Activated CD8-positive, alpha-beta T cell treated with anti-CD3 and anti-CD28 coated beads, Interleukin-2, amount 10 ng/mL, durations not matched to agents 7 days and 5 days (primary cell): ENCODE data around the gene BRICD5. TPM values are rescaled to one million over a fixed set of nuclear protein-coding genes. Genes with fewer than 3 reads are reported as not detected.

Source experiments
- ATAC-seq: fragments of 150-1000 bp; cut with Tn5 transposase; one replicate; pipeline ENCODE4 v1.10.0; 2021; ENCODE audit warnings: moderate library complexity
- CTCF ChIA-PET: fragments of 350-600 bp; sonication (Branson Sonifier 250); formaldehyde crosslinking; loops from one replicate; lab custom pipeline; 2021; ENCODE audit warnings: antibody characterized with exemption; lab: Charles Lee
- POLR2A ChIA-PET: fragments of 350-600 bp; sonication (Branson Sonifier 250); formaldehyde crosslinking; loops from one replicate; lab custom pipeline; 2021; ENCODE audit warnings: antibody characterized with exemption; lab: Charles Lee
- DNase-seq: peaks from one replicate; pipeline ENCODE4 v3.0.0-alpha.2; 2020
- H3K27ac Mint-ChIP-seq: one replicate; pipeline ENCODE4 v1.8.0; 2021; ENCODE audit warnings: mild to moderate bottlenecking, mixed read lengths
- H3K27me3 Mint-ChIP-seq: one replicate; pipeline ENCODE4 v1.8.0; 2021; ENCODE audit warnings: low read depth, mixed read lengths
- H3K36me3 Mint-ChIP-seq: one replicate; pipeline ENCODE4 v1.8.0; 2021; ENCODE audit warnings: low read depth, mixed read lengths
- H3K4me1 Mint-ChIP-seq: one replicate; pipeline ENCODE4 v1.8.0; 2021; ENCODE audit warnings: low read depth, mixed read lengths
- H3K4me3 Mint-ChIP-seq: one replicate; pipeline ENCODE4 v1.8.0; 2021; ENCODE audit warnings: mild to moderate bottlenecking, mixed read lengths
- H3K9me3 Mint-ChIP-seq: one replicate; pipeline ENCODE4 v1.8.0; 2022; ENCODE audit warnings: mixed read lengths; ENCODE audit not compliant: insufficient read depth
- total RNA-seq, 2 experiments: library from RNA; stranded (reverse); gene quantifications; one replicate each; pipeline ENCODE4 v1.2.3, GENCODE V29; 2021

The BRICD5 gene
- total RNA-seq, 2 experiments from 2014 or later: 14.8 to 15.0 TPM

- DNase-seq (no peak), ATAC-seq (no peak)
- Mint-ChIP-seq H3K27me3 (no peaks in the 10 kb centered on the region), H3K4me1 (peaks cover 32% of the 10 kb centered on the region), H3K9me3 (no peaks in the 10 kb centered on the region), H3K27ac (peak overlapping the region; percentile 57), H3K4me3 (peak overlapping the region; percentile 52), H3K36me3 (peaks cover 31% of the 10 kb centered on the region)
- ChIA-PET POLR2A (no interaction called here), CTCF (no interaction called here)
Measured at GRCh38 chr16:2211923-2212347, 1.3 kb upstream of the BRICD5 start.

- peaks cover 37% of the 10 kb centered on the region for H3K4me1 Mint-ChIP-seq
- no peaks in the 10 kb centered on the region for H3K27me3 Mint-ChIP-seq
- CTCF ChIA-PET: no interaction called here
- peaks cover 34% of the 10 kb centered on the region for H3K36me3 Mint-ChIP-seq
- DNase-seq: no peak
- no peak overlapping the region for H3K27ac Mint-ChIP-seq
- H3K4me3 Mint-ChIP-seq: no peak overlapping the region
- POLR2A ChIA-PET: no interaction called here
- ATAC-seq: no peak
- no peaks in the 10 kb centered on the region for H3K9me3 Mint-ChIP-seq
Measured at GRCh38 chr16:2210009-2210332, 692 bp downstream of the BRICD5 start.

GRCh38 chr16:2209258-2210008 is 1.2 kb downstream of the BRICD5 start:
- peaks cover 42% of the 10 kb centered on the region for H3K4me1 Mint-ChIP-seq
- no peak overlapping the region for H3K27ac Mint-ChIP-seq
- peaks cover 34% of the 10 kb centered on the region for H3K36me3 Mint-ChIP-seq
- ChIA-PET CTCF (no interaction called here), POLR2A (interaction anchor here (1.0 kb wide), 1 partner anchor 55 kb away, joined by 3 read pairs; no protein-coding TSS in a partner anchor)
- no peak overlapping the region for H3K4me3 Mint-ChIP-seq
- H3K9me3 Mint-ChIP-seq: no peaks in the 10 kb centered on the region
- no peak for ATAC-seq
- no peaks in the 10 kb centered on the region for H3K27me3 Mint-ChIP-seq
- no peak for DNase-seq

- Mint-ChIP-seq H3K4me1 (peaks cover 44% of the 10 kb centered on the region), H3K27me3 (no peaks in the 10 kb centered on the region), H3K4me3 (no peak overlapping the region), H3K27ac (no peak overlapping the region), H3K36me3 (peaks cover 34% of the 10 kb centered on the region), H3K9me3 (no peaks in the 10 kb centered on the region)
- no peak for ATAC-seq
- CTCF ChIA-PET: no interaction called here
- DNase-seq: no peak
- POLR2A ChIA-PET: interaction anchor here (1.0 to 1.5 kb wide), 2 partner anchors 54 to 306 kb away, joined by 3 read pairs; no protein-coding TSS in a partner anchor
Measured at GRCh38 chr16:2208772-2209171, 1.9 kb downstream of the BRICD5 start.

GRCh38 chr16:2208308-2208707 is 2.4 kb downstream of the BRICD5 start:
- no peak overlapping the region for H3K27ac Mint-ChIP-seq
- DNase-seq (no peak), ATAC-seq (no peak)
- H3K36me3 Mint-ChIP-seq: peaks cover 31% of the 10 kb centered on the region
- H3K9me3 Mint-ChIP-seq: no peaks in the 10 kb centered on the region
- POLR2A ChIA-PET: interaction anchor here (1.5 kb wide), 1 partner anchor 306 kb away, joined by 3 read pairs; no protein-coding TSS in a partner anchor
- no peak overlapping the region for H3K4me3 Mint-ChIP-seq
- H3K4me1 Mint-ChIP-seq: peaks cover 41% of the 10 kb centered on the region
- CTCF ChIA-PET: no interaction called here
- H3K27me3 Mint-ChIP-seq: no peaks in the 10 kb centered on the region

GRCh38 chr16:2207872-2208271 is 2.8 kb downstream of the BRICD5 start:
- Mint-ChIP-seq H3K27me3 (no peaks in the 10 kb centered on the region), H3K27ac (peak overlapping the region; percentile 26), H3K36me3 (peaks cover 28% of the 10 kb centered on the region), H3K9me3 (no peaks in the 10 kb centered on the region), H3K4me1 (peaks cover 37% of the 10 kb centered on the region), H3K4me3 (peak overlapping the region; percentile 86)
- ChIA-PET POLR2A (interaction anchor here (1.5 kb wide), 1 partner anchor 307 kb away, joined by 3 read pairs; no protein-coding TSS in a partner anchor), CTCF (no interaction called here)
- DNase-seq: no peak
- ATAC-seq: no peak

- no peak for ATAC-seq
- H3K27ac Mint-ChIP-seq: peak overlapping the region; percentile 84
- no peaks in the 10 kb centered on the region for H3K9me3 Mint-ChIP-seq
- DNase-seq: no peak
- H3K4me1 Mint-ChIP-seq: peaks cover 30% of the 10 kb centered on the region
- peak overlapping the region; percentile 86 for H3K4me3 Mint-ChIP-seq
- H3K36me3 Mint-ChIP-seq: peaks cover 21% of the 10 kb centered on the region
- ChIA-PET CTCF (interaction anchor here (1.4 to 2.1 kb wide), 2 partner anchors 8 to 51 kb away, joined by 3 to 6 read pairs; partner anchors contain the start of genes PGP and TRAF7), POLR2A (interaction anchor here (0.5 to 2.0 kb wide), 4 partner anchors 52 to 307 kb away, joined by 3 to 9 read pairs (median 3); partner anchors contain the start of gene TRAF7)
- H3K27me3 Mint-ChIP-seq: peaks cover 5% of the 10 kb centered on the region
Measured at GRCh38 chr16:2206780-2207433, 3.8 kb downstream of the BRICD5 start.

- H3K36me3 Mint-ChIP-seq: peaks cover 18% of the 10 kb centered on the region
- no peak for ATAC-seq
- peak overlapping the region; percentile 84 for H3K27ac Mint-ChIP-seq
- no peaks in the 10 kb centered on the region for H3K9me3 Mint-ChIP-seq
- ChIA-PET POLR2A (interaction anchor here (0.5 to 2.0 kb wide), 3 partner anchors 52 to 262 kb away, joined by 3 to 9 read pairs (median 3); partner anchors contain the start of gene TRAF7), CTCF (interaction anchor here (1.4 to 2.1 kb wide), 2 partner anchors 8 to 51 kb away, joined by 3 to 6 read pairs; partner anchors contain the start of genes PGP and TRAF7)
- no peak for DNase-seq
- peaks cover 5% of the 10 kb centered on the region for H3K27me3 Mint-ChIP-seq
- H3K4me3 Mint-ChIP-seq: peak overlapping the region; percentile 86
- peaks cover 25% of the 10 kb centered on the region for H3K4me1 Mint-ChIP-seq
Measured at GRCh38 chr16:2206420-2206779, 4.3 kb downstream of the BRICD5 start.

- ATAC-seq: peak; percentile 12
- peak overlapping the region; percentile 84 for H3K27ac Mint-ChIP-seq
- ChIA-PET CTCF (interaction anchor here (1.1 to 2.1 kb wide), 3 partner anchors 9 to 51 kb away, joined by 3 to 6 read pairs (median 5); partner anchors contain the start of genes ECI1, PGP and TRAF7), POLR2A (interaction anchor here (0.5 to 2.0 kb wide), 6 partner anchors 8 to 262 kb away, joined by 3 to 9 read pairs (median 4); partner anchors contain the start of genes ECI1, PGP, RPS2 and TRAF7)
- no peak for DNase-seq
- H3K27me3 Mint-ChIP-seq: peaks cover 5% of the 10 kb centered on the region
- H3K4me1 Mint-ChIP-seq: peaks cover 24% of the 10 kb centered on the region
- no peaks in the 10 kb centered on the region for H3K9me3 Mint-ChIP-seq
- H3K4me3 Mint-ChIP-seq: peak overlapping the region; percentile 86
- peaks cover 18% of the 10 kb centered on the region for H3K36me3 Mint-ChIP-seq
Measured at GRCh38 chr16:2205967-2206313, 4.7 kb downstream of the BRICD5 start.

GRCh38 chr16:2205104-2205966 is 5.3 kb downstream of the BRICD5 start, which contains the start of gene MLST8:
MLST8 (plus strand) TSS chr16:2205454; CDS start chr16:2206086, 632 bp downstream.
- no peaks in the 10 kb centered on the region for H3K9me3 Mint-ChIP-seq
- ATAC-seq (peak; percentile 79), DNase-seq (peak; percentile 90)
- ChIA-PET POLR2A (interaction anchor here (0.7 to 2.0 kb wide), 5 partner anchors 9 to 240 kb away, joined by 3 to 9 read pairs (median 4); partner anchors contain the start of genes ECI1, PGP, RPS2 and TRAF7), CTCF (interaction anchor here (1.1 to 2.1 kb wide), 3 partner anchors 9 to 50 kb away, joined by 3 to 6 read pairs (median 5); partner anchors contain the start of genes ECI1, PGP and TRAF7)
- H3K36me3 Mint-ChIP-seq: peaks cover 17% of the 10 kb centered on the region
- peaks cover 9% of the 10 kb centered on the region for H3K27me3 Mint-ChIP-seq
- H3K4me1 Mint-ChIP-seq: peaks cover 24% of the 10 kb centered on the region
- peak within 1 kb of the TSS; percentile 85 for H3K27ac Mint-ChIP-seq
- H3K4me3 Mint-ChIP-seq: peak within 1 kb of the TSS; percentile 86
